Ovary (tissue), 9 donors: Measurements from ENCODE around the gene DPEP2. TPM values are rescaled to one million over a fixed set of nuclear protein-coding genes. Genes with fewer than 3 reads are reported as not detected.

Source experiments
- DNase-seq, 5 donors: peaks; one replicate each; pipeline ENCODE4 v3.0.0-alpha.2; 2019 to 2020
- H3K27ac ChIP-seq, 2 donors: fragments of 200-600 bp; one replicate each; pipeline versions ENCODE4 v1.5.1 to v1.8.0; 2019 to 2022
- H3K27me3 ChIP-seq: fragments of 200-600 bp; one replicate; pipeline ENCODE4 v1.8.0; 2022
- H3K36me3 ChIP-seq: fragments of 200-600 bp; sonication (generic); one replicate; pipeline ENCODE4 v1.5.1; 2019
- H3K4me1 ChIP-seq: one replicate; pipeline ENCODE4 v1.8.1; 2013; ENCODE audit warnings: mild to moderate bottlenecking, moderate library complexity; ENCODE audit not compliant: insufficient read depth
- H3K4me3 ChIP-seq: fragments of 200-600 bp; sonication (generic); one replicate; pipeline ENCODE4 v1.5.1; 2017
- H3K9me3 ChIP-seq, 2 donors: fragments of 200-600 bp in 1 of 2; sonication (generic) in 1 of 2; one replicate each; pipeline versions ENCODE4 v1.5.1 to v1.8.1; 2013 to 2019; ENCODE audit warnings: mild to moderate bottlenecking in 1 of 2, moderate library complexity in 1 of 2
- CTCF ChIP-seq, 3 donors: fragments of 450-650 bp in 2 of 3; fragments of 200-600 bp in 1 of 3; IDR thresholded peaks; one replicate each; pipeline versions ENCODE4 v1.5.1 to v1.8.0; 2016 to 2022; ENCODE audit warnings: antibody characterized with exemption in 3 of 3, mild to moderate bottlenecking in 1 of 3
- EP300 ChIP-seq: sonication (generic); formaldehyde crosslinking; IDR thresholded peaks from one replicate; pipeline ENCODE4 v1.6.1; 2017; ENCODE audit warnings: antibody characterized with exemption
- POLR2A ChIP-seq: fragments of 450-650 bp; IDR thresholded peaks from one replicate; pipeline ENCODE4 v1.6.1; 2017; ENCODE audit warnings: antibody characterized with exemption, mild to moderate bottlenecking, moderate library complexity
- WGBS, 3 donors: extraction: QIAGEN DNeasy Blood & Tissue Kit in 1 of 3; methylation state at CpG; one replicate each; pipeline versions ENCODE4 v1.1.5 to v1.1.7; 2013 to 2017; 5-methylcytosine and 5-hydroxymethylcytosine counted together
- intact Hi-C, 4 donors: fragments of 100-400 bp; cut with DNase I; formaldehyde crosslinking; loops; one replicate each; pipeline versions ENCODE4 v1.11.0 to v1.15.1; 2022 to 2023
- polyA plus RNA-seq, 2 donors: library from polyadenylated mRNA; stranded (reverse); fragments of 200-250 nt in 1 of 2; fragments of 350-450 nt in 1 of 2; fragmentation: Illumina TruSeq in 1 of 2; extraction: RNeasy Lipid Tissue Mini Kit (QIAGEN cat#74804) in 1 of 2; gene quantifications; one replicate each; pipeline ENCODE4 v1.2.3, GENCODE V29; 2013 to 2014
- total RNA-seq, 7 donors: library from RNA; depleted of rRNA in 2 of 7; stranded (reverse); fragments of >200 nt in 2 of 7; fragmentation: NEBNext Ultra II Directional in 3 of 7; extraction: Animal tissue kit (Norgen Biotek cat#: 25700) in 3 of 7; gene quantifications; one replicate each; pipeline versions ENCODE4 v1.1.0 to v1.2.4, GENCODE V29; 2016 to 2023
- donor health status: DM: no; HTN: no; CAD: no; lungs with moderate emphysema.
- donor health status: DM: no; HTN: no; CAD: no.
- donor health status: Bipolar disorder and iron deficiency.
- donor health status: DM: yes; HTN: yes; CAD: no.
- donor health status: DM: no; HTN: no; CAD: no.
- donor health status: DM: yes; HTN: yes; CAD: no.

Gene DPEP2
- total and polyA plus RNA-seq, 9 donors, result 0.33 to 3.1 (median 0.99) TPM; not detected in 2

DNA sequence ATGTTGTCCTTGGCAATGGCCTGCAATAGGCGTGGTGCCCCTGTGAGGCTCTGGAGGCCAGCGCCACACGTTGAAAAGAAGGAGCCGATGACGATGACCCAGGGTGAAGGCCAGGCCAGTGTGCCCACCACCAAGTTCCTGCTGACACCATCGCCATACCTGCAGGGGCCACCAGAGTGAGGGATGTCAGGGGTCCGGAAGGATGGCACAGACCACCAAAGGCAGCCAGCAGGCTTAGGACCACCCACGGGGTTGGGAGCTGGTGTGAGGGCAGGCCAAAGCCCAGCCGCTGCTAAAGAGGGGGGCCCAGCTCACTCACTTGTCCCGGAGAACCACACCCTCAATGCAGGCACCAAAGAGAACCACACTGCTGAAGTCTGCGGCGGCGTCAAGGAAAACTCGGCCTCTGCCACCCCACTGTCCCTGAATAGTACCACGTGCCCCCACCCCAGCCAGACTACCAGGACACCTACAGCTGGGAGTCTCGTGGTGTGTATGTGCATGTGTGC lies 48.9 kb downstream of the DPEP2 start:
- H3K9me3 ChIP-seq, result no peaks in the 10 kb centered on the region
- no peak overlapping the region for H3K4me3 ChIP-seq
- no peaks in the 10 kb centered on the region for H3K4me1 ChIP-seq
- WGBS, 3 donors, result 78 to 84% (median 83%) methylated on average over 16 of the region's 16 CpGs
- DNase-seq, result no peak
- H3K36me3 ChIP-seq, result no peaks in the 10 kb centered on the region
- TF ChIP-seq CTCF (IDR thresholded peaks at IDR 0.05) (no peak), POLR2A (no peak), EP300 (no peak)
- H3K27ac ChIP-seq, result no peak overlapping the region
- intact Hi-C loops, result no loop called here
- H3K27me3 ChIP-seq, result no peaks in the 10 kb centered on the region

DNA sequence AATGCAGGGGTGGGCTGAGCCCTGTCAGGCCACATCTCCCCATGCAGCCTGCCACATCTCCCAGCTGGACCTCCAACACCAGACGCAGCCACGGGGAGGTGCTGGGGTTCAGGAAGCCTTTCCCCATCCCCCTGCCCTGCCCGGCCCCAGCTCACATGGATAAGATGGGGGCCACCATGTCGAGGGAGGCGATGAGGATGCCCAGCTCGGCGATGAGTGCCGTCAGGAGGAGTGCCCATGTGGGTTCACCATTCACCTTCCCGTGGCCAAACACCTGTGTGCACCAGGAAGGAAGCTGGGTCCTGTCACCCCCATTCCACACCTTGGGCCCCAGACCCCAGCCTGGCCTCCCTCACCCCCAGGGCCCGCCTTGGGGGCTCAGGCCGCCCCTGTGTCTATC lies 49.6 kb downstream of the DPEP2 start:
- 87 to 89% (median 88%) methylated on average over 9 to 11 of the region's 11 CpGs for WGBS, 3 donors
- TF ChIP-seq POLR2A, result no peak
- no peak for TF ChIP-seq EP300
- TF ChIP-seq CTCF (IDR thresholded peaks at IDR 0.05), result no peak
- Histone ChIP-seq H3K27ac (no peak overlapping the region), H3K27me3 (no peaks in the 10 kb centered on the region), H3K4me1 (peaks cover 3% of the 10 kb centered on the region), H3K36me3 (no peaks in the 10 kb centered on the region), H3K9me3 (no peaks in the 10 kb centered on the region), H3K4me3 (no peak overlapping the region)
- intact Hi-C loops, result no loop called here
- peak in 1 of 5 donors; percentile 16 for DNase-seq

DNA sequence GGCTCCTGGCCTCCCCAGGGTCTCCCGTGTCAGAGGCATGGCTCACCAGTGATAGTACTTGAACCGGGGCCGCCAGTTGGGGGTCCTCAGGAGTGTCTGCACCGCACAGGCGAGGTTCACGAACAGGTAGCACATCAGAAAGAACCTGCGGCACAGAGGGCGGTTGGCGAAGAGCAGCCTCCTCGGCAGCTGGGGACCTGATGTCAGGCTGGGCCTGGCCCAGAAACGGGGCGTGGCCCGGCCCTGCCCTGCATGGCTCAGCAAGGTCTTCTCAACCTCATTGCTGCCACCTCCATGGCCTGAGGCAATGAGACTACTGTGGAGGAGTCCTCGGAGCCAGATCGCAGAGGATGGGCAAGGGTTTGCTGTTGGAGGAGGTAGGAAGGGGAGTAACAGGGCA lies 51.3 kb downstream of the DPEP2 start:
- no peak for TF ChIP-seq POLR2A
- DNase-seq, result no peak
- H3K27me3 ChIP-seq, result no peaks in the 10 kb centered on the region
- intact Hi-C loops, result no loop called here
- H3K4me1 ChIP-seq, result peaks cover 18% of the 10 kb centered on the region
- no peak overlapping the region for H3K4me3 ChIP-seq
- no peaks in the 10 kb centered on the region for H3K9me3 ChIP-seq
- H3K36me3 ChIP-seq, result no peaks in the 10 kb centered on the region
- no peak overlapping the region for H3K27ac ChIP-seq
- WGBS, 3 donors, result 92 to 94% (median 92%) methylated on average over 15 of the region's 15 CpGs

- Histone ChIP-seq H3K9me3 (no peaks in the 10 kb centered on the region), H3K4me3 (no peak overlapping the region), H3K36me3 (no peaks in the 10 kb centered on the region), H3K27ac (no peak overlapping the region), H3K4me1 (peaks cover 18% of the 10 kb centered on the region), H3K27me3 (no peaks in the 10 kb centered on the region)
- peak in 2 of 5 donors; percentile 36 to 42 for DNase-seq
- WGBS, 3 donors, result 86 to 88% (median 86%) methylated on average over 18 to 28 of the region's 28 CpGs
- intact Hi-C loops, result no loop called here
- no peak for TF ChIP-seq POLR2A
- TF ChIP-seq EP300, result no peak
- TF ChIP-seq CTCF (IDR thresholded peaks at IDR 0.05), result no peak
These were observed 52.2 kb downstream of the DPEP2 start for GRCh38 chr16:67946966-67947558.

- 87 to 94% (median 90%) methylated on average over 19 to 20 of the region's 20 CpGs for WGBS, 3 donors
- Histone ChIP-seq H3K4me1 (peaks cover 18% of the 10 kb centered on the region), H3K36me3 (no peaks in the 10 kb centered on the region)
These were observed 53.1 kb downstream of the DPEP2 start for GRCh38 chr16:67946128-67946569.

More at GRCh38 chr16:67946128-67946569, 53.1 kb downstream of the DPEP2 start:
- Histone ChIP-seq H3K4me3 (no peak overlapping the region), H3K9me3 (no peaks in the 10 kb centered on the region), H3K27ac (no peak overlapping the region), H3K27me3 (no peaks in the 10 kb centered on the region)
- DNase-seq, result no peak
- intact Hi-C loops, result no loop called here
- TF ChIP-seq EP300, result no peak
